Measurements from ENCODE around the gene MAP7D1. TPM values are rescaled to one million over a fixed set of nuclear protein-coding genes. Genes with fewer than 3 reads are reported as not detected.

Gene MAP7D1
- total RNA-seq, 1 experiment from 2014 or later, result 49.9 TPM

DNA sequence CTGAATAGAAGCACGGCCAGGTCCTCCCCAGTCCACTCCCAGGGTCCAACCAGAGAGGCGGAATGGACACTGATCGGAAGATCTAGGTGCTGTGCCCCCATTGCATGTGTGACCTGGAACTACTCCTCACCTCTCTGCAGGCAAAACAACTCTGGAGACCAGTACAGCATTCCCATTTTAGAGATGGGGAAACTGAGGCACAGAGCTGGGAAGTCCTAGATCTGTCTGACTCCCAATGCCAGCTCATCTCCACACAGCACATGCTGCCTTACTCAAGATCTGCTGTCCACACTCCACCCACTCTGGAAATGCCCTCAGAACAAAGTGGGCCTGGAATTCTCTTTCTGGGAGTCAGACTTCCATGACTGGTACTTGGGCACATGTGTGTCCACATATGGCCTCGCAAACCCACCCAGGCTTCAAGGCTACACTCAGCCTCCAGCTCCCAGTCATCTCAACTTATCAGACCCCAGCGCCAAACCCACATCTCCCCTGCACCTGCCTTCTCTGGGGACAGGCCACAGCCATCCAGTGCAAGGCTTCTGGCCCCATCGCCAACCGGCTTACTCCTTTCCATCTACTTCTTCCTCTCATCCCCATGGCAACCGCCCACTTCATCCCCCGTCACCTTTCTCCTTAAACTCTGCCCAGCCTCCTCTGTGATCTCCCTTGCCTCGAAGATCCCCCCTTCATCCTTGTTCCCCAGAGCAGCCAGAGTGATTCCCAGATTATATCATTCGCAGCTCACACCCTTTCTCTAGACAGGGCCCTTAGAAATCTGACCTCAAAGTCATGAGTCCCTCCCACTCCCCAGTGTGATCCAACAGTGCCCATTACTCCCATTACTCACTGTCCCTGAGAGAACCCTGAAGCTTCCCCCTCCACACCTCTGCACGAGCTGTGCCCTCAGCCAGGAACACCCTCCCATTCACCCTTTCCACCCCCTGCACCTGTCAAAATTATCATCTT, 33.6 kb upstream of the MAP7D1 start:
- no peak overlapping the region for H3K23ac ChIP-seq (ENCODE audit: insufficient read length, low read depth, low read length)
- peaks cover 2% of the 10 kb centered on the region for H3K23me2 ChIP-seq (ENCODE audit: insufficient read length, low read depth, low read length, poor library complexity, severe bottlenecking)
- WGBS (ENCODE audit: extremely low coverage, insufficient read length, low lambda C conversion rate), result no CpG with 5 or more reads among the region's 12 CpGs
- H4K20me1 ChIP-seq (ENCODE audit: control insufficient read depth, insufficient read depth, insufficient read length), result no peaks in the 10 kb centered on the region
- TF ChIP-seq, protein P1, sequence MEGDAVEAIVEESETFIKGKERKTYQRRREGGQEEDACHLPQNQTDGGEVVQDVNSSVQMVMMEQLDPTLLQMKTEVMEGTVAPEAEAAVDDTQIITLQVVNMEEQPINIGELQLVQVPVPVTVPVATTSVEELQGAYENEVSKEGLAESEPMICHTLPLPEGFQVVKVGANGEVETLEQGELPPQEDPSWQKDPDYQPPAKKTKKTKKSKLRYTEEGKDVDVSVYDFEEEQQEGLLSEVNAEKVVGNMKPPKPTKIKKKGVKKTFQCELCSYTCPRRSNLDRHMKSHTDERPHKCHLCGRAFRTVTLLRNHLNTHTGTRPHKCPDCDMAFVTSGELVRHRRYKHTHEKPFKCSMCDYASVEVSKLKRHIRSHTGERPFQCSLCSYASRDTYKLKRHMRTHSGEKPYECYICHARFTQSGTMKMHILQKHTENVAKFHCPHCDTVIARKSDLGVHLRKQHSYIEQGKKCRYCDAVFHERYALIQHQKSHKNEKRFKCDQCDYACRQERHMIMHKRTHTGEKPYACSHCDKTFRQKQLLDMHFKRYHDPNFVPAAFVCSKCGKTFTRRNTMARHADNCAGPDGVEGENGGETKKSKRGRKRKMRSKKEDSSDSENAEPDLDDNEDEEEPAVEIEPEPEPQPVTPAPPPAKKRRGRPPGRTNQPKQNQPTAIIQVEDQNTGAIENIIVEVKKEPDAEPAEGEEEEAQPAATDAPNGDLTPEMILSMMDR (conservative IDR thresholded peaks at IDR 0.05), result no peak
- H2BK120ac ChIP-seq (ENCODE audit: low read depth, low read length, poor library complexity, severe bottlenecking), result no peak overlapping the region
- Mint-ChIP-seq H3K9me3 (no peaks in the 10 kb centered on the region; a peak in 1 of 5 replicates), H3K4me3 (no peak overlapping the region; a peak in 1 of 5 replicates), H3K36me3 (ENCODE audit: insufficient read depth in 1 of 3, low read depth in 3 of 3) (no peaks in the 10 kb centered on the region), H3K27ac (peak overlapping the region in 1 of 3 experiments; percentile 62; a peak in 1 of 7 replicates), H3K4me1 (peaks cover 19 to 33% of the 10 kb centered on the region in 2 experiments), H3K27me3 (ENCODE audit: low read depth) (peaks cover 46% of the 10 kb centered on the region)
- peaks cover 17% of the 10 kb centered on the region; the same call in 1 of the 2 replicates for H3K27me3 ChIP-seq (ENCODE audit: insufficient read depth, low read length)
- no peak overlapping the region for H4K5ac ChIP-seq (ENCODE audit: insufficient read length, low read depth, low read length)
- H3K9ac ChIP-seq (ENCODE audit: extremely low read depth, insufficient read length, low read length), result no peak overlapping the region
- H3K14ac ChIP-seq (ENCODE audit: insufficient read depth, low read length), result no peak overlapping the region
- H2BK20ac ChIP-seq (ENCODE audit: low read depth, low read length, poor library complexity, severe bottlenecking), result no peak overlapping the region
- H4K8ac ChIP-seq (replicated peaks; ENCODE audit: insufficient read length, low read depth, low read length), result no peak overlapping the region
- no peaks in the 10 kb centered on the region for H3K79me2 ChIP-seq (ENCODE audit: insufficient read depth, low read length)
- no peaks in the 10 kb centered on the region for H3K79me1 ChIP-seq (ENCODE audit: insufficient read depth, low read depth, low read length, poor library complexity, severe bottlenecking)
- H3K56ac ChIP-seq (ENCODE audit: insufficient read length, low read depth, low read length), result no peak overlapping the region
- H2AK5ac ChIP-seq (ENCODE audit: insufficient read length, low read length), result no peak overlapping the region
- H3K18ac ChIP-seq (ENCODE audit: insufficient read length, low read depth, low read length), result no peak overlapping the region
- H2BK12ac ChIP-seq (ENCODE audit: insufficient read length, low read depth, low read length), result no peak overlapping the region
- H3T11ph ChIP-seq (ENCODE audit: low read length), result no peak overlapping the region
- H3K4me2 ChIP-seq (ENCODE audit: insufficient read depth, insufficient read length, low read length), result no peak overlapping the region
- H2AFZ ChIP-seq (ENCODE audit: low read length), result no peak overlapping the region
- no peak overlapping the region for H3K4ac ChIP-seq (ENCODE audit: low read depth, low read length)
- peaks cover 2% of the 10 kb centered on the region; the same call in 1 of the 2 replicates for H3K4me1 ChIP-seq (ENCODE audit: insufficient read depth, low read length)
- H2BK15ac ChIP-seq (ENCODE audit: low read depth, low read length), result no peak overlapping the region
- no peak overlapping the region for H2BK5ac ChIP-seq (ENCODE audit: insufficient read length, low read length)
- no peaks in the 10 kb centered on the region for H3K9me3 ChIP-seq (ENCODE audit: control insufficient read depth, low read depth, low read length)
- H4K91ac ChIP-seq (ENCODE audit: insufficient read length, low read depth, low read length), result no peak overlapping the region
- DNase-seq, result no peak
- H3K27ac ChIP-seq (ENCODE audit: insufficient read length, low read depth, low read length), result no peak overlapping the region
